OCI-LY7 (cell line): ENCODE results near the gene CBFB. TPM values are rescaled to one million over a fixed set of nuclear protein-coding genes. Genes with fewer than 3 reads are reported as not detected.

Experiments
- BruUV-seq: library from RNA; stranded (reverse); fragments of 400-500 nt; replicated peaks from 2 replicates; lab custom pipeline; 2021; lab: Mats Ljungman, UMichigan
- CTCF ChIA-PET: fragments of 300-600 bp; sonication (Branson Sonifier 250); formaldehyde crosslinking; loops from one replicate; lab custom pipeline; 2022; ENCODE audit warnings: antibody characterized with exemption; ENCODE audit not compliant: unreplicated experiment; lab: Charles Lee
- POLR2A ChIA-PET: fragments of 300-600 bp; sonication (Branson Sonifier 250); formaldehyde crosslinking; loops from one replicate; lab custom pipeline; 2022; ENCODE audit warnings: antibody characterized with exemption; lab: Charles Lee
- DNase-seq: peaks from one replicate; pipeline ENCODE4 v3.0.0-alpha.2; 2015; ENCODE audit warnings: low spot score
- H2AFZ ChIP-seq: fragments of 200-600 bp; sonication (generic), shearing (Covaris generic); 2 replicates; pipeline ENCODE4 v1.6.1; 2014; ENCODE audit warnings: mild to moderate bottlenecking, antibody characterized with exemption, low read length, moderate library complexity
- H3K27ac ChIP-seq: fragments of 200-600 bp; sonication (generic); 2 replicates; pipeline ENCODE4 v1.5.1; 2014; ENCODE audit warnings: mixed run types, low read depth, mild to moderate bottlenecking, moderate library complexity, low read length, inconsistent platforms; ENCODE audit not compliant: poor library complexity, severe bottlenecking
- H3K36me3 ChIP-seq: fragments of 200-600 bp; sonication (generic); 2 replicates; pipeline ENCODE4 v1.6.1; 2014; ENCODE audit warnings: mild to moderate bottlenecking, antibody characterized with exemption, low read length, moderate library complexity, mixed read lengths; ENCODE audit not compliant: insufficient read depth
- H3K4me1 ChIP-seq: fragments of 200-600 bp; sonication (generic); 2 replicates; pipeline ENCODE4 v1.5.1; 2014; ENCODE audit warnings: mild to moderate bottlenecking, low read length; ENCODE audit not compliant: insufficient read depth, poor library complexity, severe bottlenecking
- H3K4me2 ChIP-seq: fragments of 200-600 bp; sonication (generic); 2 replicates; pipeline ENCODE4 v1.6.1; 2014; ENCODE audit warnings: mild to moderate bottlenecking, low read length
- H3K4me3 ChIP-seq: fragments of 200-600 bp; sonication (generic); 2 replicates; pipeline ENCODE4 v1.5.1; 2014; ENCODE audit warnings: mild to moderate bottlenecking, low read depth, low read length; ENCODE audit not compliant: poor library complexity, severe bottlenecking
- H3K79me2 ChIP-seq: fragments of 200-600 bp; sonication (generic); 2 replicates; pipeline ENCODE4 v1.6.1; 2016; ENCODE audit warnings: low read depth, mild to moderate bottlenecking, low read length, moderate library complexity, mixed read lengths; ENCODE audit not compliant: insufficient read depth
- H3K9me2 ChIP-seq: fragments of 200-600 bp; sonication (generic); 2 replicates; pipeline ENCODE4 v1.6.1; 2016; ENCODE audit warnings: mild to moderate bottlenecking, low read length, mixed read lengths; ENCODE audit not compliant: insufficient read depth
- H3K9me3 ChIP-seq: fragments of 200-600 bp; sonication (generic); 2 replicates; pipeline ENCODE4 v1.6.1; 2014; ENCODE audit warnings: mild to moderate bottlenecking, mixed run types, low read length, mixed read lengths
- H4K20me1 ChIP-seq: fragments of 200-600 bp; sonication (generic); 2 replicates; pipeline ENCODE4 v1.6.1; 2014; ENCODE audit warnings: mild to moderate bottlenecking, antibody characterized with exemption, low read length, moderate library complexity, mixed read lengths; ENCODE audit not compliant: insufficient read depth
- EZH2phosphoT487 ChIP-seq: fragments of 200-600 bp; sonication (generic); IDR thresholded peaks from 2 replicates; pipeline ENCODE4 v1.6.1; 2018; ENCODE audit warnings: low read depth, borderline replicate concordance, mild to moderate bottlenecking, mixed run types, antibody characterized with exemption, low read length, moderate library complexity, mixed read lengths
- intact Hi-C: fragments of 100-400 bp; cut with micrococcal nuclease; formaldehyde crosslinking; loops from one replicate; pipeline ENCODE4 v1.10.0; 2022; ENCODE audit not compliant: unreplicated experiment
- total RNA-seq, 2 experiments: library from RNA; depleted of rRNA in 1 of 2; stranded (reverse); fragments of >200 nt in 1 of 2; shearing (Covaris generic) in 1 of 2; gene quantifications; 2 replicates each; pipeline ENCODE4 v1.2.3, GENCODE V29; 2014 to 2022
- TF ChIP-seq, protein P1 (sequence below): fragments of 200-600 bp; sonication (generic); conservative IDR thresholded peaks from 2 replicates; pipeline ENCODE4 v1.5.1; 2014; ENCODE audit warnings: mild to moderate bottlenecking, antibody characterized with exemption, low read length, moderate library complexity, mixed read lengths

The CBFB gene
- total RNA-seq, 2 experiments from 2014 or later = 93.5 to 151 TPM

DNA sequence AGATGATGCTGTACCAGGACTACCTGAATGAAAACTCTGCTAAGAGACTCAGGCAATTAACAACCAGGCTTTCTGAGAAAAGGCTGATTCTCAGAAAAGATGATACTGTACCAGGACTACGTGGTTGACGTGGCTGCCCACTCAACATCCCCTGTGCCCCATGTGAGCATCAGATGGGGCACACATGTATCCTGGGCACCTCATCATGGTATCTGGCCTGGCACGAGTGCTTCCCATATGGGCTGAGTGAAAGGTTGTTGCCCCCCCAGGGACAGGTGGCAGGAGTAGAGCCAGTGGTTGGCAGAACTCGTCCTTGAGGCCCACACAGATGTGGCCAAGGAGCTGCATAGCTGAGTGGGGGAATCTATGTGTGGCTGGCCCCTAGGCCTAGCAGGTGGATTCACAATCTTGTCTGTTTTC, 44.0 kb upstream of the CBFB start:
- no TSS peak for BruUV-seq
- Histone ChIP-seq H3K79me2 (no peaks in the 10 kb centered on the region), H3K4me1 (no peaks in the 10 kb centered on the region), H3K4me3 (no peak overlapping the region), H4K20me1 (no peaks in the 10 kb centered on the region), H3K27ac (no peak overlapping the region), H3K4me2 (no peak overlapping the region), H3K9me2 (no peaks in the 10 kb centered on the region), H3K36me3 (no peaks in the 10 kb centered on the region), H3K9me3 (no peaks in the 10 kb centered on the region), H2AFZ (no peak overlapping the region)
- CTCF ChIA-PET = no interaction called here
- no peak for DNase-seq
- POLR2A ChIA-PET = no interaction called here
- TF ChIP-seq EZH2phosphoT487 = no peak
- intact Hi-C loops = no loop called here

DNA sequence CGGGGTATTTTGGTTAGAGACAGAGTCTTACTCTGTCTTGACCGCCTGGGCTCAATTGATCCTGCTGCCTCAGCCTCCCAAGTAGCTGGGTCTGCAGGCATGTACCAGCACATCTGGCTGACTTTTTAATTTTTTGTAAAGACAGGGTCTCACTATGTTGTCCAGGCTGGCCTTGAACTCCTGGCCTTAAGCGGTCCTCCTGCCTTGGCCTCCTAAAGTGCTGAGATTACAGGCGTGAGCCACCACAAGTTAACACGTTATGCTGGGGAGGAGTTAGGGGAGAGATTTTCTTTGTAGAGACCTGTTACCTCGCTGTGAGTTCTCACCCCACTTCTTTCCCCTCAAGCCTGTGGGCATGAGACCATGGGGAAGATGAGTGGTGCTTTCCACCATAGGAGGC, 42.4 kb upstream of the CBFB start:
- H3K27ac ChIP-seq = no peak overlapping the region
- no peak for DNase-seq
- H3K4me3 ChIP-seq = no peak overlapping the region
- no peaks in the 10 kb centered on the region for H3K9me3 ChIP-seq
- no peaks in the 10 kb centered on the region for H4K20me1 ChIP-seq
- POLR2A ChIA-PET = interaction anchor here (0.6 kb wide), 1 partner anchor 33 kb away, joined by 3 read pairs; no protein-coding TSS in a partner anchor
- TF ChIP-seq, protein P1, sequence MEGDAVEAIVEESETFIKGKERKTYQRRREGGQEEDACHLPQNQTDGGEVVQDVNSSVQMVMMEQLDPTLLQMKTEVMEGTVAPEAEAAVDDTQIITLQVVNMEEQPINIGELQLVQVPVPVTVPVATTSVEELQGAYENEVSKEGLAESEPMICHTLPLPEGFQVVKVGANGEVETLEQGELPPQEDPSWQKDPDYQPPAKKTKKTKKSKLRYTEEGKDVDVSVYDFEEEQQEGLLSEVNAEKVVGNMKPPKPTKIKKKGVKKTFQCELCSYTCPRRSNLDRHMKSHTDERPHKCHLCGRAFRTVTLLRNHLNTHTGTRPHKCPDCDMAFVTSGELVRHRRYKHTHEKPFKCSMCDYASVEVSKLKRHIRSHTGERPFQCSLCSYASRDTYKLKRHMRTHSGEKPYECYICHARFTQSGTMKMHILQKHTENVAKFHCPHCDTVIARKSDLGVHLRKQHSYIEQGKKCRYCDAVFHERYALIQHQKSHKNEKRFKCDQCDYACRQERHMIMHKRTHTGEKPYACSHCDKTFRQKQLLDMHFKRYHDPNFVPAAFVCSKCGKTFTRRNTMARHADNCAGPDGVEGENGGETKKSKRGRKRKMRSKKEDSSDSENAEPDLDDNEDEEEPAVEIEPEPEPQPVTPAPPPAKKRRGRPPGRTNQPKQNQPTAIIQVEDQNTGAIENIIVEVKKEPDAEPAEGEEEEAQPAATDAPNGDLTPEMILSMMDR = no peak
- no peak for TF ChIP-seq EZH2phosphoT487
- H3K79me2 ChIP-seq = no peaks in the 10 kb centered on the region
- intact Hi-C loops = no loop called here
- H3K9me2 ChIP-seq = no peaks in the 10 kb centered on the region
- no TSS peak for BruUV-seq
- no peaks in the 10 kb centered on the region for H3K36me3 ChIP-seq
- H3K4me1 ChIP-seq = no peaks in the 10 kb centered on the region
- H3K4me2 ChIP-seq = no peak overlapping the region
- CTCF ChIA-PET = no interaction called here
- H2AFZ ChIP-seq = no peak overlapping the region

- ChIA-PET POLR2A (interaction anchor here (0.6 kb wide), 1 partner anchor 16 kb away, joined by 3 read pairs; no protein-coding TSS in a partner anchor), CTCF (no interaction called here)
- Histone ChIP-seq H3K4me3 (no peak within 1 kb of the TSS), H3K4me1 (no peaks in the 10 kb centered on the region), H3K9me2 (no peaks in the 10 kb centered on the region), H3K9me3 (no peaks in the 10 kb centered on the region), H2AFZ (no peak within 1 kb of the TSS; the same call in 1 of the 2 replicates), H4K20me1 (no peaks in the 10 kb centered on the region), H3K4me2 (no peak within 1 kb of the TSS), H3K79me2 (no peaks in the 10 kb centered on the region), H3K36me3 (no peaks in the 10 kb centered on the region), H3K27ac (no peak within 1 kb of the TSS)
- intact Hi-C loops = no loop called here
- TF ChIP-seq, protein P1 = no peak
- no peak for TF ChIP-seq EZH2phosphoT487
- no TSS peak for BruUV-seq
- DNase-seq = no peak
Measured at GRCh38 chr16:66988197-66988788, 40.7 kb upstream of the CBFB start, which contains the start of gene CES4A. TSS of gene CES4A (plus strand) at chr16:66988589. CDS start at chr16:66988773, 184 bp downstream.
